LNCAP (cell line): ENCODE data around the gene MED27.

Source experiments
- TF ChIP-seq, protein P1 (sequence below): fragments of 450-650 bp; IDR thresholded peaks from 2 replicates; pipeline ENCODE4 v1.5.1; 2017; ENCODE audit warnings: mild to moderate bottlenecking

Gene MED27

DNA sequence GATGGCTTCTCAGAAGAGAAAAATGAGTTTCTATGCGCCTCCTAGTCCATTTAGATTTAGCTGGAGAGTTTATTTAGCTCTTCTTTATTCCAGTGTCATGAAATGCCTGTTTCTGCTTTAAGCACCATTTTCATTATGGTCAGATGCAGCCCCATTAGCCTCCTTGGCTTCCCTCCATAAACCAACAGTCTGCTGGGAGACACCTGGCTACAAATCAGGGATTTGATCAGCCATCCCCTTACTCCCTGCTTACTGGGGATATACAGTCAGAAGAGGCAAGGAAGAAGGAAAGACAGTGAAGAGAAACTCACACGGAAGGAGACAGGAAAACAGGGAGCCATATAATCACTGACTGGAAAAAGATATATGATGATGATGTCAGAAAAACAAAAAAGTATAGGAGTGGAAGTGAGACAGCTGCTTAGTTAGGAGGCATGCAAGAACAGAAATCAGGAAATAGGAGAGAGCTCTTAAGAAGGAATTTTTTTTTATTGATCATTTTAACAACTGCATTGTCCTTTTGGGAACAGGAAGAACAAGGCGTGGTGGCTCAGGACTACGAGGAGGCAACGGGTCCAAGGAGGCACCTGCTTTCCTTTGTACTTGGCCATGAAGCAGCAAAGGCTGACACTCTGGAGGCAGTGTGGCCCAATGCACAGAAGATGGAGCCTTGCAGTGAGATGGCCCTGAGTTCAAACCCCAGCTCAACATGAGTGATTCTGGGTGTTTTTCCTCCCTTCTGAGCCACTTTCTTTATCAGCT is 56.1 kb downstream of the MED27 start:
- TF ChIP-seq, protein P1, sequence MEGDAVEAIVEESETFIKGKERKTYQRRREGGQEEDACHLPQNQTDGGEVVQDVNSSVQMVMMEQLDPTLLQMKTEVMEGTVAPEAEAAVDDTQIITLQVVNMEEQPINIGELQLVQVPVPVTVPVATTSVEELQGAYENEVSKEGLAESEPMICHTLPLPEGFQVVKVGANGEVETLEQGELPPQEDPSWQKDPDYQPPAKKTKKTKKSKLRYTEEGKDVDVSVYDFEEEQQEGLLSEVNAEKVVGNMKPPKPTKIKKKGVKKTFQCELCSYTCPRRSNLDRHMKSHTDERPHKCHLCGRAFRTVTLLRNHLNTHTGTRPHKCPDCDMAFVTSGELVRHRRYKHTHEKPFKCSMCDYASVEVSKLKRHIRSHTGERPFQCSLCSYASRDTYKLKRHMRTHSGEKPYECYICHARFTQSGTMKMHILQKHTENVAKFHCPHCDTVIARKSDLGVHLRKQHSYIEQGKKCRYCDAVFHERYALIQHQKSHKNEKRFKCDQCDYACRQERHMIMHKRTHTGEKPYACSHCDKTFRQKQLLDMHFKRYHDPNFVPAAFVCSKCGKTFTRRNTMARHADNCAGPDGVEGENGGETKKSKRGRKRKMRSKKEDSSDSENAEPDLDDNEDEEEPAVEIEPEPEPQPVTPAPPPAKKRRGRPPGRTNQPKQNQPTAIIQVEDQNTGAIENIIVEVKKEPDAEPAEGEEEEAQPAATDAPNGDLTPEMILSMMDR: no peak

DNA sequence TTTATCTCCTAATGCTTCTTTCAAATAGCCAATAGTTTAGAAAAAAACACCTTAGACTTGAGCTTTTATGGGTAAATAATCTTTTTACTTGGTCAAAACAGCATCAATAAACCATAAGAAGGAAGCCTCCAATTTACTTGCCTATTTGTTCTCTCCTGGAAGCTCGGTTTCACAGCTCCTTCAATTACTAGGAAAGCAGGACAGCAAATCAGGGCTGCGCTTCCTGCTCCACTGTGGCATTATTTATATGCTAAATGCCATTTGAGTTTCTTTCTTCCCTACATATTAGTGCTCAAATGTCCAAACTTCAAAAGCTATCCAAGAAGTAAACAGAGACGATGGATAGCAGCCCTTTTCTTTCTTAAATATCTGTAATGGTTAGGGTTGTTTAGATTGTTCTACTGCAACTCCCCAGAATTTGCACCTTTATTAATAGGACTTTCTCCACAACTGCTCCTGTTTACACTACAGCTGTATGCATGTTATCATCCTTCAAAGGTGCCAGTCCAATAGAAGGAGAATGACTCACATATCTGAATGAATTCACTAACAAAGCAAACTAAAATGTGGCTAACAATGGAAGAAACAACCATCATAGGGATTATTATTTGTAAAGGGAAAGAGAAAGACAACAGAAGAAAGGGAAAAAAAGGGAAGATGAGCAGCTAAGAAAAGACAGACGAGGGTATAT is 58.7 kb downstream of the MED27 start:
- TF ChIP-seq, protein P1: no peak

DNA sequence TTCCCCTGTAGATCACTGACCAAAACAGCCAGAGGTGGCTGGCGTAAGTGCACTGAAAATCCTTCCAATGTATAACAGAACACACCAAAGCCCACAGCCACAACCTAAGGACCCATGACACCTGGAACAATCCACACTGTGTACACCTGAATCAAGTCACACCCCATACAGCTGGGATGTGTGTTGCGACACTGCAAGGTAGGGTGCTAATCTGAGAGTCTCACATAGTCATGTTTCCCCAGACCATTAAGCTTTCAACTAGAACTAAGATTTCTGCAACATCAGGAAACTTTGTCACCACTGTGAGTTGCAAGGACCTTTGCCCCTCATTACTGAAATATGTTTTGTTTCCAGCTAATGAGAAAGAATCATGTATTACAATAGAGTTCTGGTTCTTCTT is 59.4 kb downstream of the MED27 start:
- TF ChIP-seq, protein P1: no peak

DNA sequence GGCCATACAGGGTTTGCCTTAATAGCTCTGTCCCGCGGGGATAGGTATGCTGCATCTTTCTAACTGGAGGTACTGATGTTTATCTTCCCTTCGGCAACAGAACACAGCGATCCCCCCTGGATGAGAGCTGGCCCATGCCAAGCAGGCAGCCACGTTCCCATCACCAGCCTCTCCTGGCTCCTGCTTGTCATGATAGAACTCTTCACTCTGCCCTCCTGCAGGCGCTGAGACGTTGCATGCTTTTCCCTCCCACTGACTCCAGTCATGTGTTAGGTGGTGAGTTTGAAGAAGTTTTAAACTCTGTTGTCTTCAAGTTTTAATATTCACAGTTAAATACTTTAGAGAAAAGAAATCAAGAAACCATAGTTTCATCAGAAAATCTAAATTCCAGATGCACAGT is 60.0 kb downstream of the MED27 start:
- TF ChIP-seq, protein P1: no peak

DNA sequence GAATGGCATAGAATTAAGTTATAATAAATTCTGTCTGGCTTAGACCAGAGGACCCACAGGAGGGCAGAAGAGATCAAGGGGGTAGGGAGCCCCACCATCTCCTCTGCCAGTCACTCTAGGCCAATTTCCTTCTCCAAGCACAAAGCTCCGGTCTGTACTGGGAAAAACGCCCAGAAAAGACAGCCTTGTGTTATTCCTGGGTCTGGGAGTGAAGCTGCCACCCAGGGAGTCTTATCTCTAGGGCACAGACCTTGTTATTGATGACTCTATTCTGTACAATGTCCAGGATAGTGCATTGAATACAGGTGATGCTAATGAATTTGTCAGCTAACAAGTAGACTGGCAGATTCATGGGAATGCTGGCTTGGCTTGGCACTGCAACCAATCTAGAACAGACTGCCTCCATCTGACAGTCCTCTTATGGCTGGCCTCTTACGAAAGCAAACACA is 60.7 kb downstream of the MED27 start:
- TF ChIP-seq, protein P1: no peak

DNA sequence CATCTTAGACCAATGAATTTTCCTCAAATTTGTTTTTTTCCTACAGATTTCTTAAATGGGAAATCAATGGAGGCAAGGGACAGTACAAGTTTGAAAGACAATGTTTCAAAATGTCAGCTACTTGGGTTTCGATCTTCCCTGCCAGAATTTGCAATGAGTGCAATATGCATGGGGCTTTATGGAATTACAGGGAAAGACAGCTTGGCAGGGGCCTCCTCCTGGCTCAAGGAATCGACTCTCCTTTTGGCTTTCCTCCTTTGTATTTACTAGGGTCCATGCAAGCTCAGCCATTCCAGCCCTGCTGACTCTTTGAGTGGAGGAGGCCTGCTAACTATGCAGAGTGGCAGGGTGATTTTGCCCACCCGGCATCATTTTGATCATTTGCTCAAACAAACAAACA is 63.2 kb downstream of the MED27 start:
- TF ChIP-seq, protein P1: no peak

DNA sequence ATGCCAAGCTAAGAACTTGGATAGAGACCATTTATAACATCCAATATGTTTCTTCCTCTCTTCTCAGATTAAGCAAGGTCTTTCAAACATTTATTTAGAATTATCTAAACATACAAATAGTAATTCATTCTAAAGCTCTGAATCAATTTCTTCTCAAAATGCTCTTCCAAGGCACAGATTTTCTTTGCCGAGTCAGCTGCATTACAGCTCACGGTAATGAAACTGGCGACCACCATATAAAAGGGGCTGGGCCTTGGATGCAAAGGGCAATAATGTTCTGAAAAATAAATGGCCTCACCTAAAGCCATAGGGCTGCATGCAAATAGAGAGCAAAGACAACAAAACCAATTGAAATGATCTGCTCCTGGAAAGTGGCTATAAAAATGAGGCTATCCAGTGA is 63.8 kb downstream of the MED27 start:
- TF ChIP-seq, protein P1: no peak
